Sigmoid colon (tissue), 3 donors: Measurements from ENCODE around the gene KCNJ16.

Experiments used
- CTCF ChIP-seq, 4 experiments: fragments of 450-650 bp in 3 of 4; fragments of 200-600 bp in 1 of 4; IDR thresholded peaks; one replicate each; pipeline ENCODE4 v1.5.1; 2016 to 2019; ENCODE audit warnings: antibody characterized with exemption in 4 of 4, mild to moderate bottlenecking in 3 of 4, moderate library complexity in 2 of 4
- POLR2A ChIP-seq, 2 donors: fragments of 450-650 bp; IDR thresholded peaks; one replicate each; pipeline ENCODE4 v1.6.1; 2016; ENCODE audit warnings: antibody characterized with exemption in 2 of 2, mild to moderate bottlenecking in 2 of 2, moderate library complexity in 2 of 2

GRCh38 chr17:70050931-70051330 is 24.1 kb upstream of the KCNJ16 start:
- no peak for TF ChIP-seq CTCF (IDR thresholded peaks at IDR 0.05)
- TF ChIP-seq POLR2A (IDR thresholded peaks at IDR 0.05) = no peak
